HG03280 (cell line): ENCODE data around the gene DPPA5.
"Not testable (repeated sequence)": the region's sequence is repeated elsewhere in the genome, so short reads cannot be mapped to it uniquely, and the experiment has no call there.

Source experiments
- ATAC-seq: cut with Tn5 transposase; IDR thresholded peaks from one replicate; pipeline ENCODE4 v1.9.1; 2021; ENCODE audit warnings: mild to moderate bottlenecking, moderate library complexity; ENCODE audit not compliant: unreplicated experiment

Gene DPPA5

DNA sequence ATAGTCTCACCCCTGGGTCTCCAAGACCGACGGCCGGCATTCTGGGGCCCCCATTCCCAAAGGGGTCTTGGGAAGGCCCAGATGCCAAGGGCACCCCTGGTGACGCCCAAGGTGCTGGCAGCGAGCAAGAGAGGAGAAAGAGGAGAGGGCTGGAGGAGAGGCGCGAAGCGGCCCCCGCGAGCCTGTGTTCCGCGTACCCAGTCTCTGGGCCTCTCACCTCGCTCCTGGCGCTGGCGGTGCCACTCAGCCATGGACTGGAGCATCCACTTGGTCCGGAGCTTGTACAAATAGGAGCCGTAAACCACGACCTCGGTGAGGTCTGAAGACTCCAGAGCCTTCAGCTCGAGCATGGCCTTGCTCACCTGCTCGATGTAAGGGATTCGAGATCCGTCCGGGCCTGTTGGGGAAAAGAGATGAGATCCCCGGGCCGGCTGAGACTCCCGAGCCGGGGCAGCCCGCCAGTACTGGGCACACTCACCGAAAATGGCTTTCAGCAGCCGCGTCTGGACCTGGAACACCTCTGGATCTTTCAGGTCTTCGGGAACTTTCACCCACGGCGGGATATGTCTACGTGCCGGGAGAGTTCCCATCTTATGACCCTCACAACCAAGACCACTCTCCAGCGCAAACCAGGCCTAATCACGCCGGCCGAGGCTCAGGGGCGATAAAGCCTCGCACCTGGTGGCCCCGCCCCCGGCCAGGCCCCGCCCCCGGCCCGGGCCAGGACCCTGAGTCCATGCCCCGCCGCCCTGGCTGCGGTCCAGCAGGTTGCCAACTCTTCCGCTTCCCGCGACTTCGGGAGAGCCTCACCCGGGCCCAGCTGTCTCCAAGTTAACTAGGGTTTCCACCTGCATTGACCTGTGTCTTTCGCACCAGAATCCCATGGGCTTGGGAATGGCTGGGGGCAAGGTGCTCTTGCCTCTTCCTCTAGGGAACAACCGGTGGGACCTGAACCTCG is at the start of gene DPPA5:
TSS of gene DPPA5 (minus strand) at position 641 of the 958 bp plus-strand sequence. CDS start at position 590, 51 bp downstream.
- no peak for ATAC-seq

GRCh38 chr6:73400656-73401055 is 46.6 kb upstream of the DPPA5 start:
- no peak for ATAC-seq

- no peak for ATAC-seq
Observed at GRCh38 chr6:73395875-73396274, 41.8 kb upstream of the DPPA5 start.

GRCh38 chr6:73394577-73395354 is 40.7 kb upstream of the DPPA5 start, which contains the start of gene DDX43:
Gene DDX43 (plus strand): TSS chr6:73394828. CDS start chr6:73394906, 78 bp downstream.
- peak; percentile 55 for ATAC-seq

GRCh38 chr6:73393278-73393677 is 39.2 kb upstream of the DPPA5 start:
- ATAC-seq, result no peak

DNA sequence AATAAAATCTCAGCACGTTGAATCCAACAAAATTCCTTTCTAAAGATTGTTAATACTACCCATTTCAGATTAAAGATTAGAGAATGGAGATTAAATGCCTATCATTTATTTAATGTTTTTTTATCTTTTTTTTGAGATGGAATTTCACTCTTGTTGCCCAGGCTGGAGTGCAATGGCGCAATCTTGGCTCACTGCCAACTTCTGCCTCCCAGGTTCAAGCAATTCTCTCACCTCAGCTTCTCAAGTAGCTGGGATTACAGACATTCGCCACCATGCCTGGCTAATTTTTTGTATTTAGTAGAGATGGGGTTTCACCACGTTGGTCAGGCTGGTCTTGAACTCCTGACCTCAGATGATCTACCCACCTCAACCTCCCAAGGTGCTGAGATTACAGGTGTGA is 38.1 kb upstream of the DPPA5 start:
- ATAC-seq, result not testable (repeated sequence)

DNA sequence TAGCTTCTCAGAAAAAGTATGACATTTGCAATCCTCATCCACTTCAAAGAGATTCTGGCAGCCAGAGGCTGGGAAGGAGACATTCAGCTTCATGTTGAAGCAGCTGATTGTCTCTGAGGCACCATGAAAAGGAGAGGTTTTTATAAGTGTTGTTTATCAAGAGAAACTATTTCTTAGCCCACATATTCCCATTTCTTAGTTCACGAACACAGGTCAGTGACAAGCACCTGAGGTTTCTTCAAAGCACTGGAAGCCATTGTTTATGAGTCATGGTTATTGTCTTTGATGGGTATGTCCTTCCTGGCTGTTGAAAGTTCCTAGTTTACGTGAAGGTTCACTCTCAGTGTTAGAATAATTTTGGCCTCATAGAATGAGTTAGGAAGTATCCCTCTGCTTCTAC is 37.6 kb upstream of the DPPA5 start:
- no peak for ATAC-seq

GRCh38 chr6:73389854-73390253 is 35.8 kb upstream of the DPPA5 start:
- ATAC-seq, result no peak

- peak; percentile 61 for ATAC-seq
Observed at GRCh38 chr6:73388800-73389512, 34.9 kb upstream of the DPPA5 start.

- no peak for ATAC-seq
Observed at GRCh38 chr6:73388433-73388799, 34.3 kb upstream of the DPPA5 start.

- no peak for ATAC-seq
Observed at GRCh38 chr6:73382462-73383113, 28.5 kb upstream of the DPPA5 start.

DNA sequence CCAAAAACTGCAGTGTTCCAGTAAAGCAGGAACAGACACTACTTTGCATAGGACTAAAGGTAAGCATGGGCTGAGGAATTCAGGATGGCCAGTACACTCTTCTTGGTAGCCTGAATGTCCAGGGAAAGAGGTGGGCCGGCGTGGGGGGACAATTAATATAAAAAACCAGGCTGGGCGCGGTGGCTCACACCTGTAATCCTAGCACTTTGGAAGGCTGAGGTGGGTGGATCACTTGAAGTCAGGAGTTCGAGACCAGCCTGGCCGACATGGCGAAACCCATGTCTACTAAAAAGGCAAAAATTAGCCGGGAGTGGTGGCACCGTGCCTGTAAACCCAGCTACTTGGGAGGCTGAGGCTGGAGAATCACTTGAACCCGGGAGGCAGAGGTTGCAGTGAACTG is 27.5 kb upstream of the DPPA5 start:
- not testable (repeated sequence) for ATAC-seq

GRCh38 chr6:73377225-73377624 is 23.1 kb upstream of the DPPA5 start:
- ATAC-seq, result no peak

GRCh38 chr6:73375216-73375615 is 21.1 kb upstream of the DPPA5 start:
- ATAC-seq, result no peak

DNA sequence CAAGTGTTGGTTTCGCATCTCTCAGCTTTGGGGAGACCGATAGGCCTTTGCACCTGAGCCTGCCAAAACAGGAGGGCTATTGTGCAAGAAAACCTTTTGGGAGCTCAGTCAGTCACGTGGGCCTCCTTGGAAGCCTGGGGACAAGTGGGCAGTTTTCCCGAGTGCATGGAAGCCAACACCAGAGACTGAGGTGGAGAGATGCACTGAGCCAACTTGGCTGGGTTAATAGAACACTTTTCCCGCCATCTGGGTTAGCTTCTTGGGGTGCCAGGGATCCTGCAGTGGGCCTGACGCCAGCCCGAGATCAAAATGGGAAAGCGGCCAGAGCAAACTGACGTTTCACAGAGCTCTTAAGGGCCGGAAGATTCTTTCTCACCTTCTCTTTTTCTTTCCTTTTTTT is 18.4 kb upstream of the DPPA5 start:
- ATAC-seq, result no peak

GRCh38 chr6:73371984-73372383 is 17.9 kb upstream of the DPPA5 start:
- no peak for ATAC-seq

DNA sequence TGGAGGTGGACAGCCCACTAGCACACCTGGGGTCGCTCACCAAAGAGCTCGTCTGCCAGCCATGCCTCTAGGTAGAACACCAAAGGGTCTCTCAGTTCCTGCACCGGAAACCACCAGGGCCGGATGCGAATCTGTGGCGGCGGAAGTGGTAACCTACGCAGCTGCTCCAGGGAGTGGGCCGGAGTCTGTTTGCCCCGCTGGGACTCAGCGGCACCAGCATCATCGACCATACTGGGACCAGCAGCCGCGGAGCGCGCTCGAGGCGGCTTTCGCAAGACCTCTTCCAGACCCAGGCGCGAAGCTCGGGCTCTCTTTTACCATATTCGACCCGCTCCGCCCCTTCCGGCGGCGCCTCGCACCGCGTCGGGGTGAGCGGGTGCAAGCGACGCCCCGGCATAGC is 15.5 kb upstream of the DPPA5 start, which contains the start of gene OOEP:
TSS of gene OOEP (minus strand) at position 335 of the 400 bp plus-strand sequence. CDS start at position 230, 105 bp downstream.
- ATAC-seq, result no peak

DNA sequence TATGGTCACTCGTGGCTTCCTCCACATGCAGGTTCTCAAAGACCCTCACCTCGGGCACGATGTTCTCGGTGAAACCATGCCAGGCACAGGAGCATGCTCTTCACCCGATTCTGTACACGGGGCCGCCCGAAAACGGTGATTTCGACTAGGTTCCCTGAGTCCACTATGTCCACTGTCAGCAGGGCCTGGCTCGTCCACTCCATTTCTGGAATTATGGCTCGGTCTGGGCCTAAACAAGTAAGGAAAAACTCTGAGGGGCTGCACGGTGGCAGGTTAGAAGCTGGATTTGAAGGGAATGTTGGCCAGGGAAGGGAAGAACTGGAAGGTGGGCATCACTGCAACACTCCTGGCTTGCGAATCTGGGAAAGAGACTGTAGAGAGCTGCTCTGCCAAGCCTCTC is 15.1 kb upstream of the DPPA5 start:
- ATAC-seq, result no peak

DNA sequence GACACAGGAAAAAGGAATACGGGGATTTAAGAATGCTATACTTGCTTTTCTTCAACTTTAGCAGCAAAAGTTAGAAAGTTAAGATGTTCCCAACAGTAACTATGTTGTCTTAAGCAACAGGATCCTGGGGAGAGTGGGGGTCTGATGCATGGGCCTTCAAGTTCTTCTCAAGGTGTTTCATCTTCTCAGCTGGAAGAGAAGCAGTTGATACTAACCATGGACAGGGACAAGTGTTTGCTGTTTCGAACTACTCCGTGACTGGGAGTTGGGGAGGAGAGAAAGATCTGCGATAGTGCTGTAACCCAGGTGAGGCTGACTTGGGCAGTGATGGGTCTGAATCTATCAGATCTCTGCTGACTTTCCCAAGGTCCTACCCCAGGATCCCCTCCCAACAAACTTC is 14.6 kb upstream of the DPPA5 start:
- no peak for ATAC-seq

GRCh38 chr6:73367761-73368355 is 13.8 kb upstream of the DPPA5 start:
- no peak for ATAC-seq
